ENCODE measurements around the gene HNRNPA1L2. TPM values are rescaled to one million over a fixed set of nuclear protein-coding genes. Genes with fewer than 3 reads are reported as not detected.
"Not testable (repeated sequence)": the region's sequence is repeated elsewhere in the genome, so short reads cannot be mapped to it uniquely, and the experiment has no call there.

HNRNPA1L2 gene
- total RNA-seq, 1 experiment from 2014 or later, result 8.5 TPM

GRCh38 chr13:52673465-52673864 is 31.2 kb downstream of the HNRNPA1L2 start (continued):
- TF ChIP-seq EMX1 (CRISPR knock-in tag; IDR thresholded peaks at IDR 0.05) (no peak), HMGXB4 (CRISPR knock-in tag; IDR thresholded peaks at IDR 0.05) (no peak), ELF4 (CRISPR knock-in tag; IDR thresholded peaks at IDR 0.05; ENCODE audit: low read depth) (no peak), MAX (CRISPR knock-in tag; IDR thresholded peaks at IDR 0.05) (no peak), PREB (CRISPR knock-in tag; IDR thresholded peaks at IDR 0.05; ENCODE audit: borderline replicate concordance) (no peak), ZNF423 (CRISPR knock-in tag; IDR thresholded peaks at IDR 0.05) (no peak)

GRCh38 chr13:52677823-52678222 is 35.6 kb downstream of the HNRNPA1L2 start:
- TF ChIP-seq ZNF512 (CRISPR knock-in tag; IDR thresholded peaks at IDR 0.05; ENCODE audit: borderline replicate concordance), result no peak
- no peak for TF ChIP-seq MAX (CRISPR knock-in tag; IDR thresholded peaks at IDR 0.05)
- Mint-ChIP-seq H3K27ac (no peak overlapping the region; the same call in 1 of the 2 replicates), H3K4me3 (no peak overlapping the region), H3K4me1 (no peaks in the 10 kb centered on the region), H3K27me3 (ENCODE audit: low read depth) (no peaks in the 10 kb centered on the region), H3K9me3 (no peaks in the 10 kb centered on the region), H3K36me3 (peaks cover 36% of the 10 kb centered on the region)
- POLR2A ChIA-PET, result no interaction called here
- CTCF ChIA-PET, result interaction anchor here (1.0 kb wide), 1 partner anchor 13 kb away, joined by 4 read pairs; no protein-coding TSS in a partner anchor
- ATAC-seq (no peak), DNase-seq (ENCODE audit: low spot score) (no peak)

GRCh38 chr13:52685806-52686205 is 43.6 kb downstream of the HNRNPA1L2 start:
- peaks cover 49% of the 10 kb centered on the region for H3K36me3 Mint-ChIP-seq
- peak overlapping the region; percentile 10; the same call in 1 of the 2 replicates for H3K27ac Mint-ChIP-seq
- H3K4me1 Mint-ChIP-seq; POLR2A ChIA-PET; H3K4me3 Mint-ChIP-seq; ATAC-seq; DNase-seq (ENCODE audit: low spot score); H3K9me3 Mint-ChIP-seq; CTCF ChIA-PET; H3K27me3 Mint-ChIP-seq (ENCODE audit: low read depth): not testable (repeated sequence)

GRCh38 chr13:52686376-52686775 is 44.1 kb downstream of the HNRNPA1L2 start:
- Mint-ChIP-seq H3K4me3 (no peak overlapping the region), H3K9me3 (no peaks in the 10 kb centered on the region), H3K27ac (peak overlapping the region; percentile 10; the same call in 1 of the 2 replicates), H3K36me3 (peaks cover 47% of the 10 kb centered on the region), H3K4me1 (no peaks in the 10 kb centered on the region), H3K27me3 (ENCODE audit: low read depth) (no peaks in the 10 kb centered on the region)
- CTCF ChIA-PET, result interaction anchor here (1.6 kb wide), 1 partner anchor 123 kb away, joined by 4 read pairs; no protein-coding TSS in a partner anchor
- POLR2A ChIA-PET, result no interaction called here
- no peak for TF ChIP-seq SOX15 (CRISPR knock-in tag; IDR thresholded peaks at IDR 0.05)
- TF ChIP-seq ZNF423 (CRISPR knock-in tag; IDR thresholded peaks at IDR 0.05), result no peak
- TF ChIP-seq GRHL2 (CRISPR knock-in tag; IDR thresholded peaks at IDR 0.05; ENCODE audit: insufficient replicate concordance, severe bottlenecking), result no peak
- TF ChIP-seq ATF3 (CRISPR knock-in tag; conservative IDR thresholded peaks at IDR 0.05), result no peak
- ATAC-seq (no peak), DNase-seq (ENCODE audit: low spot score) (no peak)

Other genes starting within 250 kb of the HNRNPA1L2 start
- 0.30 to 0.46 TPM (median 0.39 TPM) in 3 replicates for gene THSD1, start 236.3 kb upstream of the HNRNPA1L2 start, total RNA-seq (2021)
- gene VPS36, start 191.8 kb upstream of the HNRNPA1L2 start, total RNA-seq (2021), result 18.0 to 21.0 TPM (median 19.2 TPM) in 3 replicates
- 53.0 to 59.0 TPM (median 56.0 TPM) in 3 replicates for gene CKAP2, start 187.0 kb upstream of the HNRNPA1L2 start, total RNA-seq (2021)
- 74.8 to 77.6 TPM (median 76.3 TPM) in 3 replicates for gene SUGT1, start 10.4 kb downstream of the HNRNPA1L2 start, total RNA-seq (2021)
- 65.5 to 95.1 TPM (median 65.6 TPM) in 3 replicates for gene CNMD, start 97.4 kb downstream of the HNRNPA1L2 start, total RNA-seq (2021)
- gene PCDH8, start 206.2 kb downstream of the HNRNPA1L2 start, total RNA-seq (2021), result 0.92 to 1.2 TPM (median 1.0 TPM) in 3 replicates

All from WTC11 (cell line).